Measurements from ENCODE around the gene CUTA. TPM values are rescaled to one million over a fixed set of nuclear protein-coding genes. Genes with fewer than 3 reads are reported as not detected.

CUTA gene
- total RNA-seq, 6 experiments from 2014 or later = 81.4 to 114 (median 97.4) TPM

DNA sequence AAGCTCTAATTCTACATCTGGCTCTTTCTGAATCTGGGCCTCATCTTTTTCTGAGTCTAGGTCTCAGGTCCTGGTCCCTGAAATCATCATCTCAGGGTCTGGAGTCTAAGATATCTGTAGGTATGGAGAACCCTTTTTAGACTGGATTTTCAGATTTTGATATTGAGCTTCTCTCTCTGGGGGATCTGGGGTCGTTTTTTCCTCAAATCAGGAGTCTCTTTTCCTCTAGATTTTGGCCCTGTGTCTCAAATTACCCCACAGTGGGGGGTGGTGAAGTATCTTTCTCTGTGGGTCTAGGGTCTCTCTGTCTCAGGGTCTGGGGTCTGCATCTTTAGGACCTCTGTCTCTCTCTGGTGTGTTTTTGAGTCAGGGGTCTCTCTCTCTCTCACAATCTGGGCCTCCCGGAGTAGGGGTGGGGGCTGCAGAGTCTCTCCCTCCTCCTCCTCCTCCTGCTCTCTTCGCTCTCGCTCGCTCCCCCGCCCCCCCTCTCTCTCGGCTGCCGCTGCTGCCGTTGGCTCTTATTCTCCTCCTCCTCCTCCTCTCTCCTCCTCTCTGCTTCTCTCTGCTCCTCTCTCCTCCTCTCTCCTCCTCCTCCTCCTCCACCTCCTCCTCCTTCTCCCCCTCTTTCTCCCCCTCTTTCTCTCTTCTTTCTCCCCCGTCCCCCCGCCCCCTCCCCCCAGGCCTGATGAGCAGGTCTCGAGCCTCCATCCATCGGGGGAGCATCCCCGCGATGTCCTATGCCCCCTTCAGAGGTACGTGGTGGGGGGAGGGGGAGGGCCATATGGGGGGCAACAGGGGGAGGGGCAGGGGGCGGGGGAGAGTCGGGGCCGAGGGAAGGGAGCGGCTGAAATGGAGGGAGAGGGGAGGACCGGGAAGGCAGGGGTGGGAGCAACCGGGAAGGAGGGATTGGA is 1.9 kb upstream of the CUTA start, which contains the start of gene SYNGAP1:
SYNGAP1 (plus strand) TSS at position 486 of the 911 bp plus-strand sequence; CDS start at position 686, 200 bp downstream.
- intact Hi-C loops (cut with DNase I) = no loop called here
- Histone ChIP-seq H3K9me3 (no peaks in the 10 kb centered on the region), H3K27me3 (no peaks in the 10 kb centered on the region), H3K27ac (peak within 1 kb of the TSS; percentile 83 to 90 (median 87)), H3K36me3 (peaks cover 0 to 5% (median under 1%) of the 10 kb centered on the region in 4 donors), H3K4me3 (no peak within 1 kb of the TSS), H3K4me1 (peaks cover 0 to 13% (median 3%) of the 10 kb centered on the region in 4 donors)
- 14% methylated on average over 21 of the region's 22 CpGs for WGBS (ENCODE audit: insufficient coverage, low coverage, low lambda C conversion rate, missing lambda C conversion rate)
- DNase-seq (no peak), ATAC-seq (no peak)
- TF ChIP-seq, protein P1, sequence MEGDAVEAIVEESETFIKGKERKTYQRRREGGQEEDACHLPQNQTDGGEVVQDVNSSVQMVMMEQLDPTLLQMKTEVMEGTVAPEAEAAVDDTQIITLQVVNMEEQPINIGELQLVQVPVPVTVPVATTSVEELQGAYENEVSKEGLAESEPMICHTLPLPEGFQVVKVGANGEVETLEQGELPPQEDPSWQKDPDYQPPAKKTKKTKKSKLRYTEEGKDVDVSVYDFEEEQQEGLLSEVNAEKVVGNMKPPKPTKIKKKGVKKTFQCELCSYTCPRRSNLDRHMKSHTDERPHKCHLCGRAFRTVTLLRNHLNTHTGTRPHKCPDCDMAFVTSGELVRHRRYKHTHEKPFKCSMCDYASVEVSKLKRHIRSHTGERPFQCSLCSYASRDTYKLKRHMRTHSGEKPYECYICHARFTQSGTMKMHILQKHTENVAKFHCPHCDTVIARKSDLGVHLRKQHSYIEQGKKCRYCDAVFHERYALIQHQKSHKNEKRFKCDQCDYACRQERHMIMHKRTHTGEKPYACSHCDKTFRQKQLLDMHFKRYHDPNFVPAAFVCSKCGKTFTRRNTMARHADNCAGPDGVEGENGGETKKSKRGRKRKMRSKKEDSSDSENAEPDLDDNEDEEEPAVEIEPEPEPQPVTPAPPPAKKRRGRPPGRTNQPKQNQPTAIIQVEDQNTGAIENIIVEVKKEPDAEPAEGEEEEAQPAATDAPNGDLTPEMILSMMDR (IDR thresholded peaks at IDR 0.05) = no peak
- no peak for TF ChIP-seq POLR2A (IDR thresholded peaks at IDR 0.05)

DNA sequence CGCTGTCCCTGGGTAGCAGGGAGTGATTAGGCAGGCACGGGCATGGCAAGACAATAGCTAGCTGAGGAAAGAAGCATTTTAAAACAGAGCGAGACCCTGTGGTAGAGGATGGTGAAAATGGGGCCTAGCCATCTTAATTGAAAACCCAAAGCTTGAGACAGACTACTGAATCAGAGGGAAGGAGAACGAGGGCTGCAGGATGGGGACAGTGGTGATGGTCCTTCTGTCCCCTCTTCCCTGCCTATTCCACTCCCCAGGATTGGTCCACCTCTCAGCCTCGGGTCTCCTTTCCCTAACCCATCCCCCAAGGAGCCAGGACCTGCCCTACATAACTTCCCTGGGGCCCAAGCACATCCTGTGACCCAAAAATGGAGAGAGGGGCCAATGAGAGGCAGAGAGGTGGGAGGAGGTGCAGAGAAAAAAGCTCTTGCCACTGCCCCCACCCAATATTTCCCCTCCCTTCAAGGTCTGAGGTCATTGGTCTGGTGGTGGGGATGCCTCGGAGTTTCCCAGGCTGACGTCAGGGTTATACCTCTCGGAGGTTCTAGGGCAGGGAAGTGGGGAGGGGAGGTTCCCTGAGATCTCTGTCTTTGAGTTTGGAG is 884 bp upstream of the CUTA start:
- peaks cover 0 to 8% (median under 1%) of the 10 kb centered on the region in 4 donors for H3K36me3 ChIP-seq
- DNase-seq = no peak
- ATAC-seq = no peak
- H3K4me1 ChIP-seq = peaks cover 0 to 13% (median 3%) of the 10 kb centered on the region in 4 donors
- peak overlapping the region; percentile 83 to 90 (median 87) for H3K27ac ChIP-seq
- 31% methylated on average over 5 of the region's 8 CpGs for WGBS (ENCODE audit: insufficient coverage, low coverage, low lambda C conversion rate, missing lambda C conversion rate)
- TF ChIP-seq, protein P1 (IDR thresholded peaks at IDR 0.05) = no peak
- no peak for TF ChIP-seq POLR2A (IDR thresholded peaks at IDR 0.05)
- peak overlapping the region in 2 of 3 donors; percentile 64 to 70 for H3K4me3 ChIP-seq
- intact Hi-C loops (cut with DNase I) = no loop called here
- no peaks in the 10 kb centered on the region for H3K9me3 ChIP-seq
- no peaks in the 10 kb centered on the region for H3K27me3 ChIP-seq

GRCh38 chr6:33417128-33417902 is 592 bp downstream of the CUTA start:
- Histone ChIP-seq H3K36me3 (peaks cover 0 to 22% (median 2%) of the 10 kb centered on the region in 4 donors), H3K9me3 (no peaks in the 10 kb centered on the region), H3K4me3 (peak overlapping the region; percentile 64 to 76 (median 70)), H3K4me1 (peaks cover 0 to 13% (median 3%) of the 10 kb centered on the region in 4 donors), H3K27ac (peak overlapping the region; percentile 77 to 92 (median 87)), H3K27me3 (no peaks in the 10 kb centered on the region)
- intact Hi-C loops (cut with DNase I) = no loop called here
- DNase-seq (no peak), ATAC-seq (peak in 1 of 4 donors; percentile 5)
- TF ChIP-seq POLR2A (IDR thresholded peaks at IDR 0.05) = no peak
- TF ChIP-seq, protein P1 (IDR thresholded peaks at IDR 0.05) = no peak
- WGBS (ENCODE audit: insufficient coverage, low coverage, low lambda C conversion rate, missing lambda C conversion rate) = 0% methylated on average over 23 of the region's 25 CpGs

All from right lobe of liver (tissue), 6 donors.